GM19099 (cell line): Measurements from ENCODE around the gene MROH2B.

Experiments used
- POLR2A ChIP-seq: IDR thresholded peaks from 3 replicates; pipeline ENCODE4 v1.6.1; 2011; ENCODE audit warnings: low read depth; ENCODE audit not compliant: insufficient read length; ENCODE audit errors: extremely low read depth

Gene MROH2B

GRCh38 chr5:40991168-40991980 is 79.8 kb downstream of the MROH2B start:
- no peak for TF ChIP-seq POLR2A

GRCh38 chr5:40988746-40989510 is 82.2 kb downstream of the MROH2B start:
- no peak for TF ChIP-seq POLR2A

DNA sequence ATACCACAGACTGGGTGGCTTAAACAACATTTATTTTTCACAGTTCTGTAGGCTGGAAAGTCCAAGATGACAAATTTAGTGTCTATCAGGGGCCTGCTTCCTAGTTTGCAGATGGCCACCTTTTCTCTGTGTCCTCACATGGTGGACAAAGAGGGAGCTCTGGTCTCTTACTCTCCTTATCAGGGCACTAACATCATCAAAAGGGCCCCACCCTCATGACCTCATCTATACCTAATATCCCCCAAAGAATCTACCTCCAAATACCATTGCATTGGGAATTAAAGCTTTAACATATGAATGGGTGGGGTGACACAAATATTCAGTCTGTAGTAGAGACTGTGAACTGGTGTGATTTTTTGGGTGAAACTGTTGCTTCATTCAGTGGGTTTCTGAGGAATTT is 83.8 kb downstream of the MROH2B start:
- TF ChIP-seq POLR2A = no peak

GRCh38 chr5:40986666-40987065 is 84.5 kb downstream of the MROH2B start:
- no peak for TF ChIP-seq POLR2A

- TF ChIP-seq POLR2A = no peak
Observed at GRCh38 chr5:40985501-40985900, 85.6 kb downstream of the MROH2B start.

- TF ChIP-seq POLR2A = no peak
Observed at GRCh38 chr5:40984884-40985283, 86.3 kb downstream of the MROH2B start.

DNA sequence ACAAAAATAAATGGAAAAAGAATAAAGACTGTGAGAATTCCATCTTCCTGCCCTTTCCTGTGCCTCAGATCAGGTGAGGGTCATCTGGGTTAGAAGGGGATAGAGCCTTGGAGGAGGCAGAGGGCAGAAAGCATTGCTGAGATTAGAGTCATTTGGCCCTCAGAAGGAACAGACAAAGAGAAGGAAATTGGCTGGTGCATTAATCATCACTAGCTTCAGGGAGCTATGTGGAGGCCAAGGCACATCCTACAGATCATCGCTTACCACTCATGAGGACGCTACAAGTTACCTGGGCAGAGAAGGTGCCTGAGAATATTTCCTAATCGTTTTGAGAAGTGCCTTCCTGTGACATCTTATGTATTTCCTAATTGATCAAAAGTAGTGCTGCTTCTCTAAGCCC is 87.4 kb downstream of the MROH2B start:
- no peak for TF ChIP-seq POLR2A

- no peak for TF ChIP-seq POLR2A
Observed at GRCh38 chr5:40981420-40981819, 89.7 kb downstream of the MROH2B start.

GRCh38 chr5:40976836-40977235 is 94.3 kb downstream of the MROH2B start:
- TF ChIP-seq POLR2A = no peak

- no peak for TF ChIP-seq POLR2A
Observed at GRCh38 chr5:40976041-40976440, 95.1 kb downstream of the MROH2B start.

GRCh38 chr5:40973364-40974004 is 97.7 kb downstream of the MROH2B start:
- TF ChIP-seq POLR2A = no peak

DNA sequence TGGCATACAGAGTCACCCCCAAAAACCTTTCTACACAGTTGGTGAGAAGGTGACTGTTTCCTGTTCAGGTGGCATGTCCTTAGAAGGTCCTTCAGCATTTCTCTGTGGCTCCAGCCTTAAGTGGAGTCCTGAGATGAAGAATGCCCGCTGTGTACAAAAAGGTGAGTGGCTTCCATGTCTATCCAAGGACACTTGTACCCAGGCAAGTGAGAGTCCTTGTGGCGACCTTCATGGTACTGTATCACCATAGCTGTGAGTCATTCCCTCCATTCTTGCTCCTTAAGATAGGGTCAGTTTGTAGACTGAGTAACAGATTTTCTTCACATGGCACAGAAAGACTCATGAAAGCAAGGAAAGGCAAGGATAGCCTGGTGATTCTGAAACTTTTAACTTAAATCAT is 98.7 kb downstream of the MROH2B start:
- TF ChIP-seq POLR2A = no peak

DNA sequence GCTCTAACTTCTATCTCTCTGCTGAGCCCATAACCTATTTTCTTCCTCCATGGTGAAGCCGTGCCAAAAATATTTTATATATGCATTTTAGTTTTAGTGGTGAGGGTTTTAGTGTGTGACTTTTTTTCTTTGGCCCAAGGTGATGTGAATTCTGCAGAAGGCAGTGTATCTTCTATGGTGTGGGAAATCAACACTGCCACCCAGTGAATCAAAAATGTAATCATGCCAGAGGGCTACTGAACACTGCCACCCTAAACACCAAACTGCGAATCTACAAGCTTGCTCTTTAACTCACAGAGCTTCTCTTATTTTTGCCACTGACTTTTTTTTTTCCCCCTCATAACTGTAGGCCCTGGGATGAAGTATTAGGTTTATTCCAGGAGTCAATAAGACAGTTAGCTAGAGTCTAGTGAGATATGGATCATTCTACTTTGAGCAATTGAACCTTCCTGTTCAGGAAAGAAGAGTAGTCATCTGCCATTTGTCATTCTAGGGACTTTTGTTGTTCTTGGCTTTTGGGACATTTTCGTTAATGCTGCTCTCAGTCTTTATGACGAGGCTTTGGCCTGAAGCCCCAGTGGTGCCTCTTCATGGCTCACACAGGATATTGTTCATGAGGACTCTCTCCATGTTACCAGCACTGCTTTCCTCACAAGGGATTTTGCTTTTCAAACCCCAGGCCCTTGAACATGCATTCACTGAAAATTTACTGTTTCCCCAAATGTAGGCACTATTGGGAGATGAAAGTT is 108.8 kb downstream of the MROH2B start:
- no peak for TF ChIP-seq POLR2A

DNA sequence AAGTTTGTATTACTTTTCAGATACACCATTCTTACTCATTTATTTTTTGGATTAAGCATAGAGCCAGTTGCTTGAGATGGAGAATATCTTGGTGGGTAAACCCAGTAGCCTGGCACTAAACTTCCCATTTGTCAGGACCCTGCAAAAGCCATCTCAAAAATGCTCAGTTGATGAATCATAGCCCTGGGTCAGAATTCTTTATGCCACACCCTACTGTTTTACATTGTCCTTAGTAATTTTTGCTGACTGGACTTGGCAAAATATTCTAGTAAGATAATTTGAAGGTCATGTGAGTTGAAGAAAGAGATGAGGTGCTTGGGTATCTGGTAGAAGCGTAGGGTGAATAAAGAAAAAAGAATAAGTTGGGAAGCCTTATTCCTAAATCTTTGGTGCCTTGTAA is 111.1 kb downstream of the MROH2B start:
- TF ChIP-seq POLR2A = no peak

GRCh38 chr5:40958811-40959210 is 112.3 kb downstream of the MROH2B start:
- no peak for TF ChIP-seq POLR2A
